H1 (cell line): ENCODE results near the gene MTF1. TPM values are rescaled to one million over a fixed set of nuclear protein-coding genes. Genes with fewer than 3 reads are reported as not detected.

ENCODE experiments used
- ATF3 ChIP-seq: IDR thresholded peaks from 2 replicates; pipeline ENCODE4 v1.6.1; 2011; ENCODE audit warnings: low read depth, mild to moderate bottlenecking, low read length; ENCODE audit not compliant: insufficient read depth
- CHD7 ChIP-seq: fragments of 300-600 bp; sonication (generic); IDR thresholded peaks from 2 replicates; pipeline ENCODE4 v1.7.1; 2012; ENCODE audit warnings: low read length, moderate library complexity, mild to moderate bottlenecking, inconsistent platforms; ENCODE audit not compliant: insufficient replicate concordance
- POLR2A ChIP-seq, 2 experiments: IDR thresholded peaks; 1 replicate in 1 of 2; 2 replicates in 1 of 2; pipeline ENCODE4 v1.6.1; 2011; ENCODE audit warnings: low read depth in 2 of 2, low read length in 2 of 2, mild to moderate bottlenecking in 2 of 2; ENCODE audit errors: control extremely low read depth in 1 of 2
- POLR2AphosphoS5 ChIP-seq: IDR thresholded peaks from 2 replicates; pipeline ENCODE4 v1.6.1; 2011; ENCODE audit warnings: low read depth, low read length
- polyA plus RNA-seq, 7 experiments: library from polyadenylated mRNA; depleted of rRNA in 3 of 7; stranded (reverse) in 5 of 7; unstranded in 2 of 7; fragments of >200 nt in 5 of 7; fragments of 200-250 nt in 2 of 7; gene quantifications; 1 replicate in 5 of 7; 2 replicates in 1 of 7; 4 replicates in 1 of 7; pipeline versions ENCODE4 v1.2.1 to v1.2.3, GENCODE V29; 2011 to 2013; ENCODE audit warnings: missing spikeins in 2 of 7, mixed read lengths in 2 of 7
- total RNA-seq: library from RNA; stranded (reverse); fragmentation: NEBNext Ultra II Directional; extraction: Animal tissue kit (Norgen Biotek cat#: 25700); gene quantifications from 2 replicates; pipeline ENCODE4 v1.2.1, GENCODE V29; 2021

MTF1 gene
- total and polyA plus RNA-seq, 2 of the 8 experiments (the other 6 are each of a cell fraction or from before 2014, with no cell fraction given): 4.0 to 15.5 TPM

GRCh38 chr1:37879865-37880264 is 20.5 kb upstream of the MTF1 start (continued):
- TF ChIP-seq CHD7 (no peak), POLR2AphosphoS5 (no peak), POLR2A (IDR thresholded peaks at IDR 0.05; ENCODE audit: control extremely low read depth in 1 of 2, low read depth in 2 of 2, low read length in 2 of 2) (no peak), ATF3 (no peak)
